Natural killer cell (primary cell): ENCODE measurements around the gene UFSP2. TPM values are rescaled to one million over a fixed set of nuclear protein-coding genes. Genes with fewer than 3 reads are reported as not detected.

Experiments
- ATAC-seq, 3 donors: fragments of 150-1000 bp in 2 of 3; fragments of 200-7000 bp in 1 of 3; cut with Tn5 transposase; 1 replicate in 1 of 3; 2 replicates in 2 of 3; pipeline ENCODE4 v1.10.0; 2021; ENCODE audit warnings: mild to moderate bottlenecking in 2 of 3, moderate library complexity in 2 of 3
- DNase-seq, 2 donors: peaks; one replicate each; pipeline versions ENCODE4 v3.0.0 to v3.0.0-alpha.2; 2013 to 2021; ENCODE audit warnings: mixed read lengths in 1 of 2
- H3K27ac ChIP-seq: one replicate; pipeline ENCODE4 v1.5.1; 2013; ENCODE audit warnings: mild to moderate bottlenecking, low read length
- H3K27me3 ChIP-seq: one replicate; pipeline ENCODE4 v1.6.1; 2013; ENCODE audit warnings: low read length; ENCODE audit not compliant: control insufficient read depth, insufficient read depth
- H3K36me3 ChIP-seq: one replicate; pipeline ENCODE4 v1.6.1; 2013; ENCODE audit warnings: low read length; ENCODE audit not compliant: control insufficient read depth, insufficient read depth
- H3K4me1 ChIP-seq: one replicate; pipeline ENCODE4 v1.6.1; 2013; ENCODE audit warnings: low read length; ENCODE audit not compliant: control insufficient read depth, insufficient read depth
- H3K4me3 ChIP-seq: one replicate; pipeline ENCODE4 v1.5.1; 2013; ENCODE audit warnings: low read length
- H3K9me3 ChIP-seq: one replicate; pipeline ENCODE4 v1.6.1; 2013; ENCODE audit warnings: low read length; ENCODE audit not compliant: control insufficient read depth, insufficient read depth
- H3K27ac Mint-ChIP-seq, 2 donors: one replicate each; pipeline ENCODE4 v1.8.0; 2022; ENCODE audit warnings: mild to moderate bottlenecking in 2 of 2, mixed read lengths in 2 of 2, moderate library complexity in 1 of 2
- H3K27me3 Mint-ChIP-seq, 2 donors: one replicate each; pipeline ENCODE4 v1.8.0; 2022; ENCODE audit warnings: low read depth in 2 of 2, mixed read lengths in 2 of 2
- H3K36me3 Mint-ChIP-seq: one replicate; pipeline ENCODE4 v1.8.0; 2022; ENCODE audit warnings: mixed read lengths
- H3K4me1 Mint-ChIP-seq, 2 donors: one replicate each; pipeline ENCODE4 v1.8.0; 2022; ENCODE audit warnings: mixed read lengths in 2 of 2
- H3K4me3 Mint-ChIP-seq: one replicate; pipeline ENCODE4 v1.8.0; 2022; ENCODE audit warnings: mild to moderate bottlenecking, moderate library complexity, mixed read lengths
- H3K9me3 Mint-ChIP-seq, 2 donors: one replicate each; pipeline ENCODE4 v1.8.0; 2022; ENCODE audit warnings: mixed read lengths in 2 of 2
- WGBS: methylation state at CpG from one replicate; pipeline ENCODE4 v1.1.7; 2013; ENCODE audit warnings: missing lambda C conversion rate; ENCODE audit not compliant: insufficient coverage; 5-methylcytosine and 5-hydroxymethylcytosine counted together
- intact Hi-C: fragments of 100-400 bp; cut with micrococcal nuclease; formaldehyde crosslinking; loops from one replicate; pipeline ENCODE4 v1.14.2; 2022
- total RNA-seq, 4 donors: library from RNA; stranded (reverse); fragments of 120-200 nt in 1 of 4; gene quantifications; one replicate each; pipeline versions ENCODE4 v1.2.3 to v1.2.4, GENCODE V29; 2013 to 2022
- TF ChIP-seq, protein P1 (sequence below): fragments of 200-600 bp; IDR thresholded peaks from one replicate; pipeline ENCODE4 v1.8.0; 2022; ENCODE audit warnings: antibody characterized with exemption

UFSP2 gene
- total RNA-seq, 3 donors from 2014 or later (not counting 1 experiment from before 2014, with no cell fraction given), result 14.0 to 18.8 (median 16.7) TPM

DNA sequence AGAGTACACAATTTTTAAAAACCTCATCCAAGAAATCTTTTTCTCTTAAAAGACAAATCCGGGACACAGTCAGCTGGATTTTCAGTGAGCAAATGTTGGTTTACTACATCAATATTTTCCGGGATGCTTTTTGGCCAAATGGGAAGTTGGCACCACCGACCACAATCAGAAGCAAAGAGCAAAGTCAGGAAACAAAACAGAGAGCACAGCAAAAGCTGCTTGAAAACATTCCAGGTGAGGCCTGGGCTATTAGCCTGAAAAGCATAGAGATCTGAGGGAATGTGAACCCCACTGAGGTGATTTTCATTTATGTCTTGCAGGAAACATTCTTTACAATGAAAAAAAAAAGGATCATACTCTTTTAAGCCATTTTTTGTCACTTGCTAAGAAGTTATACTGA lies 63.9 kb downstream of the UFSP2 start:
- H3K36me3 ChIP-seq, result peaks cover 2% of the 10 kb centered on the region
- no peak overlapping the region for H3K27ac ChIP-seq
- Mint-ChIP-seq H3K27me3 (no peaks in the 10 kb centered on the region), H3K36me3 (no peaks in the 10 kb centered on the region), H3K27ac (no peak overlapping the region), H3K4me1 (no peaks in the 10 kb centered on the region), H3K4me3 (no peak overlapping the region), H3K9me3 (no peaks in the 10 kb centered on the region)
- no peak for ATAC-seq
- H3K4me3 ChIP-seq, result no peak overlapping the region
- TF ChIP-seq, protein P1, sequence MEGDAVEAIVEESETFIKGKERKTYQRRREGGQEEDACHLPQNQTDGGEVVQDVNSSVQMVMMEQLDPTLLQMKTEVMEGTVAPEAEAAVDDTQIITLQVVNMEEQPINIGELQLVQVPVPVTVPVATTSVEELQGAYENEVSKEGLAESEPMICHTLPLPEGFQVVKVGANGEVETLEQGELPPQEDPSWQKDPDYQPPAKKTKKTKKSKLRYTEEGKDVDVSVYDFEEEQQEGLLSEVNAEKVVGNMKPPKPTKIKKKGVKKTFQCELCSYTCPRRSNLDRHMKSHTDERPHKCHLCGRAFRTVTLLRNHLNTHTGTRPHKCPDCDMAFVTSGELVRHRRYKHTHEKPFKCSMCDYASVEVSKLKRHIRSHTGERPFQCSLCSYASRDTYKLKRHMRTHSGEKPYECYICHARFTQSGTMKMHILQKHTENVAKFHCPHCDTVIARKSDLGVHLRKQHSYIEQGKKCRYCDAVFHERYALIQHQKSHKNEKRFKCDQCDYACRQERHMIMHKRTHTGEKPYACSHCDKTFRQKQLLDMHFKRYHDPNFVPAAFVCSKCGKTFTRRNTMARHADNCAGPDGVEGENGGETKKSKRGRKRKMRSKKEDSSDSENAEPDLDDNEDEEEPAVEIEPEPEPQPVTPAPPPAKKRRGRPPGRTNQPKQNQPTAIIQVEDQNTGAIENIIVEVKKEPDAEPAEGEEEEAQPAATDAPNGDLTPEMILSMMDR, result no peak
- intact Hi-C loops, result no loop called here
- no peaks in the 10 kb centered on the region for H3K9me3 ChIP-seq
- no peaks in the 10 kb centered on the region for H3K4me1 ChIP-seq
- H3K27me3 ChIP-seq, result no peaks in the 10 kb centered on the region
- DNase-seq, result no peak
- WGBS, result 92% methylated on average over 3 of the region's 3 CpGs

- H3K27me3 Mint-ChIP-seq, result no peaks in the 10 kb centered on the region
- DNase-seq, result no peak
- H3K36me3 ChIP-seq, result peaks cover 2% of the 10 kb centered on the region
- no peaks in the 10 kb centered on the region for H3K36me3 Mint-ChIP-seq
- no peak overlapping the region for H3K27ac ChIP-seq
- 97% methylated on average over 7 of the region's 8 CpGs for WGBS
- no peaks in the 10 kb centered on the region for H3K4me1 Mint-ChIP-seq
- no peaks in the 10 kb centered on the region for H3K9me3 Mint-ChIP-seq
- no peak overlapping the region for H3K4me3 ChIP-seq
- no peaks in the 10 kb centered on the region for H3K4me1 ChIP-seq
- no peak for ATAC-seq
- no peak overlapping the region for H3K27ac Mint-ChIP-seq
- no peak overlapping the region for H3K4me3 Mint-ChIP-seq
- TF ChIP-seq, protein P1, result no peak
- H3K9me3 ChIP-seq, result no peaks in the 10 kb centered on the region
- H3K27me3 ChIP-seq, result no peaks in the 10 kb centered on the region
- intact Hi-C loops, result no loop called here
Measured at GRCh38 chr4:185359767-185360446, 65.9 kb downstream of the UFSP2 start.

DNA sequence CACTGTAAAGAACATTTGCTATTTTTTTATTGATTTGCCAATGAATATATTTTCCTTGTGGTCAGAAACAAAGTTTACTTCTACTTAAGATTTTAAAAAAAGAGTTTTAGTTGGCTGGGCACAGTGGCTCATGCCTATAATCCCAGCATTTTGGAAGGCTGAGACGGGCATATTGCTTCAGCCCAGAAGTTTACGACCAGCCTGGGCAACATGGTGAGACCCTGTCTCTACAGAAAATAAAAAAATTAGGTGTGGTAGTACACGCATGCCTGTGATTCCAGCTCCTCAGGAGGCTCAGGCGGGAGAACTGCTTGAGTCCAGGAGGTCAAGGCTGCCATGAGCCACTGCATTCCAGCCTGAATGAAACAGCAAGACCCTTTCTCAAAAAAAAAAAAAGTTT lies 66.8 kb downstream of the UFSP2 start:
- TF ChIP-seq, protein P1, result no peak
- Mint-ChIP-seq H3K27me3 (no peaks in the 10 kb centered on the region), H3K4me1 (no peaks in the 10 kb centered on the region), H3K36me3 (no peaks in the 10 kb centered on the region), H3K9me3 (no peaks in the 10 kb centered on the region), H3K27ac (no peak overlapping the region), H3K4me3 (no peak overlapping the region)
- Histone ChIP-seq H3K27ac (no peak overlapping the region), H3K27me3 (no peaks in the 10 kb centered on the region), H3K4me3 (no peak overlapping the region), H3K9me3 (no peaks in the 10 kb centered on the region), H3K36me3 (peaks cover 4% of the 10 kb centered on the region), H3K4me1 (no peaks in the 10 kb centered on the region)
- ATAC-seq (no peak), DNase-seq (no peak)
- 96% methylated on average over 4 of the region's 4 CpGs for WGBS
- intact Hi-C loops, result no loop called here

DNA sequence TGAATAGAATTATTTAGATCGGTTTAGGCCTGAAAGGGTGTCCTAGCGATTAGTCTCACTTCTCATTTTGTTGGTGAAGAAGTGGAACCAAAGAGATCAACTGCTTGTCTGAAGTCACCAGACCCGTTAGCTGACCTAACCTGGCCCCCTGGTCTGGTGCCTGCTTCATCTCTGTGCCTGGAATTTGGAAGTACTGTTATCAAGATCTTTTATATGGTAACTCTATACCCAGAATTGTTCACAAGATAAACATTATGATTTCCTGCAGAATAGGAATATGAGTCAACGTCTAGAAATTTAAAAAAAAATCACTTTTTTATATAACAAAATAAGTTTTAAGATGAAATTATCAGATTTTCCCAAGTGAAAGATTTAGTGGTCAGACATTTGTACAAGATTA lies 67.2 kb downstream of the UFSP2 start:
- Histone ChIP-seq H3K27ac (no peak overlapping the region), H3K9me3 (no peaks in the 10 kb centered on the region), H3K27me3 (no peaks in the 10 kb centered on the region), H3K4me1 (no peaks in the 10 kb centered on the region), H3K36me3 (peaks cover 4% of the 10 kb centered on the region), H3K4me3 (no peak overlapping the region)
- ATAC-seq (no peak), DNase-seq (no peak)
- no peaks in the 10 kb centered on the region for H3K4me1 Mint-ChIP-seq
- no peak overlapping the region for H3K27ac Mint-ChIP-seq
- no peak overlapping the region for H3K4me3 Mint-ChIP-seq
- no peaks in the 10 kb centered on the region for H3K36me3 Mint-ChIP-seq
- WGBS, result 73% methylated on average over 3 of the region's 4 CpGs
- H3K27me3 Mint-ChIP-seq, result no peaks in the 10 kb centered on the region
- no peaks in the 10 kb centered on the region for H3K9me3 Mint-ChIP-seq
- intact Hi-C loops, result no loop called here
- TF ChIP-seq, protein P1, result no peak
